ENCODE measurements around the gene ZXDC.

The ZXDC gene

GRCh38 chr3:126464093-126464492, 11.6 kb downstream of the ZXDC start:
- TF ChIP-seq CTCF (IDR thresholded peaks at IDR 0.05; ENCODE audit: low read depth, low read length): no peak
- no peak overlapping the region for H3K4me3 ChIP-seq (ENCODE audit: low read depth, low read length)

- H3K4me3 ChIP-seq (ENCODE audit: low read depth, low read length): no peak overlapping the region
- TF ChIP-seq CTCF (IDR thresholded peaks at IDR 0.05; ENCODE audit: low read depth, low read length): no peak
Observed at GRCh38 chr3:126463521-126463920, 12.2 kb downstream of the ZXDC start.

- no peak for TF ChIP-seq CTCF (IDR thresholded peaks at IDR 0.05; ENCODE audit: low read depth, low read length)
- H3K4me3 ChIP-seq (ENCODE audit: low read depth, low read length): no peak overlapping the region
Observed at GRCh38 chr3:126461450-126462070, 14.1 kb downstream of the ZXDC start.

GRCh38 chr3:126460381-126460780, 15.3 kb downstream of the ZXDC start:
- TF ChIP-seq CTCF (IDR thresholded peaks at IDR 0.05; ENCODE audit: low read depth, low read length): no peak
- H3K4me3 ChIP-seq (ENCODE audit: low read depth, low read length): no peak overlapping the region

GRCh38 chr3:126459763-126460127, 15.9 kb downstream of the ZXDC start:
- no peak for TF ChIP-seq CTCF (IDR thresholded peaks at IDR 0.05; ENCODE audit: low read depth, low read length)
- no peak overlapping the region for H3K4me3 ChIP-seq (ENCODE audit: low read depth, low read length)

GRCh38 chr3:126459111-126459762, 16.5 kb downstream of the ZXDC start:
- no peak overlapping the region for H3K4me3 ChIP-seq (ENCODE audit: low read depth, low read length)
- no peak for TF ChIP-seq CTCF (IDR thresholded peaks at IDR 0.05; ENCODE audit: low read depth, low read length)

GRCh38 chr3:126456766-126457388, 18.8 kb downstream of the ZXDC start:
- no peak for TF ChIP-seq CTCF (IDR thresholded peaks at IDR 0.05; ENCODE audit: low read depth, low read length)
- no peak overlapping the region for H3K4me3 ChIP-seq (ENCODE audit: low read depth, low read length)

Measured in WI38 (cell line).